ENCODE data around the gene RNF166.

Gene RNF166

GRCh38 chr16:88652762-88653063 is 53.5 kb downstream of the RNF166 start:
- no peak for DNase-seq (ENCODE audit: low read depth in 2 of 2)

GRCh38 chr16:88651989-88652761 is 54.0 kb downstream of the RNF166 start:
- no peak for DNase-seq (ENCODE audit: low read depth in 2 of 2)

GRCh38 chr16:88651276-88651988 is 54.8 kb downstream of the RNF166 start:
- peak; percentile 70 to 76 for DNase-seq (ENCODE audit: low read depth in 2 of 2)

GRCh38 chr16:88650749-88651275 is 55.4 kb downstream of the RNF166 start, which contains the start of gene CYBA:
CYBA (minus strand) TSS chr16:88651053; CDS start chr16:88651013, 40 bp downstream.
- peak; percentile 75 to 84 for DNase-seq (ENCODE audit: low read depth in 2 of 2)

- DNase-seq (ENCODE audit: low read depth in 2 of 2) = no peak
Observed at GRCh38 chr16:88649924-88650748, 56.1 kb downstream of the RNF166 start.

- DNase-seq (ENCODE audit: low read depth in 2 of 2) = no peak
Observed at GRCh38 chr16:88649195-88649923, 56.8 kb downstream of the RNF166 start.

- no peak for DNase-seq (ENCODE audit: low read depth in 2 of 2)
Observed at GRCh38 chr16:88647178-88648070, 58.8 kb downstream of the RNF166 start.
